ENCODE data around the gene TRAPPC6A. TPM values are rescaled to one million over a fixed set of nuclear protein-coding genes. Genes with fewer than 3 reads are reported as not detected.

The TRAPPC6A gene
- total RNA-seq, 1 experiment from 2014 or later = 26.9 TPM

DNA sequence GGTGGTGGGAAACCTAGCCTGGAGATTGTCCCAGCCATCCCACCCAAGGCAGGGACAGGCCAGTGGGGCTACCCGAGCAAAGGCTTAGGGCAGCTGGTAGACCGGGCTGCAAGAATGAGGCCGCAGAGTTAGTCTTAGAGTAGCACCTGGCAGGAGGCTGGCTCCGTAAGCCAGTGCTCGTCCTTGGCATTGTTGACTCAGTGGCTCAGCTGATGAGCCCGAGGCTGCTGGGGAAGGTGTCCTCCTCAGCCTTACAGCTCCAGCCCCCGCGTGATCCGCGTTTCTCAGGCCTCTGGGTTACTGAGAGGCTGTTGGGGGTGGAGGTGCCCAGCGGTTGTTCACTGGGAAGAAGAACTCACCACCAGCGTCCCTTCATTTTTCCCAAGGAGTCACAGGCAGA is 60.4 kb downstream of the TRAPPC6A start:
- Histone ChIP-seq H3K27ac (ENCODE audit: low read depth, low read length) (no peak overlapping the region), H3K4me3 (replicated peaks in 1 of 2; ENCODE audit: low read depth in 1 of 2, low read length in 2 of 2) (no peak overlapping the region), H3K9ac (ENCODE audit: low read length) (no peak overlapping the region), H3K9me2 (ENCODE audit: insufficient read depth) (no peaks in the 10 kb centered on the region), H4K20me1 (ENCODE audit: insufficient read depth) (no peaks in the 10 kb centered on the region), H3K36me3 (ENCODE audit: control insufficient read depth in 1 of 2, insufficient read depth in 2 of 2, low read length in 2 of 2) (no peaks in the 10 kb centered on the region), H3K4me1 (ENCODE audit: control insufficient read depth in 1 of 2, insufficient read depth in 2 of 2, low read length in 2 of 2) (peaks cover 4 to 9% of the 10 kb centered on the region in 2 experiments; a peak in 2 of 4 replicates), H3K79me2 (ENCODE audit: insufficient read depth, low read length) (peaks cover 83% of the 10 kb centered on the region), H3K9me3 (ENCODE audit: control insufficient read depth in 1 of 2, insufficient read depth in 1 of 2, low read depth in 1 of 2, low read length in 2 of 2) (no peaks in the 10 kb centered on the region), H3K27me3 (ENCODE audit: insufficient read depth, low read length) (no peaks in the 10 kb centered on the region), H2AFZ (ENCODE audit: low read depth, low read length, poor library complexity, severe bottlenecking) (no peak overlapping the region), H3K4me2 (ENCODE audit: low read length) (no peak overlapping the region)
- BruUV-seq (replicated peaks) = no TSS peak
- intact Hi-C loops (cut with micrococcal nuclease) = no loop called here
- no peak for DNase-seq (ENCODE audit: low read depth, low spot score)
- TF ChIP-seq TCF7L2 (IDR thresholded peaks at IDR 0.05; ENCODE audit: borderline replicate concordance, extremely low read depth, insufficient read depth, insufficient read length) = no peak
- no peak for TF ChIP-seq RAD21 (IDR thresholded peaks at IDR 0.05; ENCODE audit: low read depth)
- TF ChIP-seq CEBPB (IDR thresholded peaks at IDR 0.05; ENCODE audit: low read depth) = no peak
- ChIA-PET CTCF (no interaction called here), POLR2A (no interaction called here), RAD21 (ENCODE audit: low non-redundant PET in 1 of 2, low total read pairs in 2 of 2, uncharacterized antibody in 2 of 2, unreplicated experiment in 2 of 2) (no interaction called here)
- ATAC-seq = no peak

DNA sequence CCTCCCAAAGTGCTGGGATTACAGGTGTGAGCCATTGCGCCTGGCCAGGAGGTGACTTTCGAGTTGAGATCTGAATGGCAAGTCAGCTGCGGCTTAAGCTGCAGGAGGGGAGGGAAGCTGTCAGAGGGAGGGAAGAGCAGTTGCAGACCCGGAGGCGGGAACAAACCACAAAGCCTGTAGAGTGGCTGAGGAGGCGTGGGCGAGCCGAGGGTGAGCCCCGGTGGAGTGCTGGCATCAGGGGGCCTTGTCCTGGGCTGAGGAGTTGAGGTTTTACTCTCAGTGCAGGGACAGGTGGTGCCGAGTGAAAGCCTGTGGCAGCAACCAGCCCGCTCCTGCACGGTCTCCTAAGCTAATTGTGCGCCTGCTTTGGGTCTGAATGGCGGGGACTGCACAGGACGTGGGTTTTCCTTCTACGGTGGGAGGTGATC is 60.9 kb downstream of the TRAPPC6A start:
- intact Hi-C loops (cut with micrococcal nuclease) = no loop called here
- H3K9ac ChIP-seq (ENCODE audit: low read length) = no peak overlapping the region
- ChIA-PET POLR2A (no interaction called here), CTCF (no interaction called here), RAD21 (ENCODE audit: low non-redundant PET in 1 of 2, low total read pairs in 2 of 2, uncharacterized antibody in 2 of 2, unreplicated experiment in 2 of 2) (no interaction called here)
- BruUV-seq (replicated peaks) = no TSS peak
- ATAC-seq (no peak), DNase-seq (ENCODE audit: low read depth, low spot score) (no peak)
- H3K36me3 ChIP-seq (ENCODE audit: control insufficient read depth in 1 of 2, insufficient read depth in 2 of 2, low read length in 2 of 2) = no peaks in the 10 kb centered on the region
- no peaks in the 10 kb centered on the region for H3K9me2 ChIP-seq (ENCODE audit: insufficient read depth)
- H3K27me3 ChIP-seq (ENCODE audit: insufficient read depth, low read length) = no peaks in the 10 kb centered on the region
- H3K4me3 ChIP-seq (replicated peaks in 1 of 2; ENCODE audit: low read depth in 1 of 2, low read length in 2 of 2) = no peak overlapping the region
- H3K4me2 ChIP-seq (ENCODE audit: low read length) = no peak overlapping the region
- peaks cover 4 to 9% of the 10 kb centered on the region in 2 experiments; a peak in 2 of 4 replicates for H3K4me1 ChIP-seq (ENCODE audit: control insufficient read depth in 1 of 2, insufficient read depth in 2 of 2, low read length in 2 of 2)
- H3K27ac ChIP-seq (ENCODE audit: low read depth, low read length) = no peak overlapping the region
- peaks cover 86% of the 10 kb centered on the region for H3K79me2 ChIP-seq (ENCODE audit: insufficient read depth, low read length)
- no peaks in the 10 kb centered on the region for H4K20me1 ChIP-seq (ENCODE audit: insufficient read depth)
- TF ChIP-seq POLR2A (IDR thresholded peaks at IDR 0.05; ENCODE audit: borderline replicate concordance, extremely low read depth, insufficient read depth, insufficient read length) (no peak), CBX3 (IDR thresholded peaks at IDR 0.05; ENCODE audit: low read depth) (no peak), SIN3A (IDR thresholded peaks at IDR 0.05; ENCODE audit: low read depth) (no peak), ELF1 (IDR thresholded peaks at IDR 0.05; ENCODE audit: borderline replicate concordance, low read depth) (no peak), ZNF274 (IDR thresholded peaks at IDR 0.05; ENCODE audit: low read depth, low read length) (no peak), FOSL1 (IDR thresholded peaks at IDR 0.05; ENCODE audit: low read depth) (no peak), TCF7L2 (IDR thresholded peaks at IDR 0.05; ENCODE audit: borderline replicate concordance, extremely low read depth, insufficient read depth, insufficient read length) (no peak)
- TF ChIP-seq, protein P1, sequence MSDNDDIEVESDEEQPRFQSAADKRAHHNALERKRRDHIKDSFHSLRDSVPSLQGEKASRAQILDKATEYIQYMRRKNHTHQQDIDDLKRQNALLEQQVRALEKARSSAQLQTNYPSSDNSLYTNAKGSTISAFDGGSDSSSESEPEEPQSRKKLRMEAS (IDR thresholded peaks at IDR 0.05) = no peak
- TF ChIP-seq, protein P2, sequence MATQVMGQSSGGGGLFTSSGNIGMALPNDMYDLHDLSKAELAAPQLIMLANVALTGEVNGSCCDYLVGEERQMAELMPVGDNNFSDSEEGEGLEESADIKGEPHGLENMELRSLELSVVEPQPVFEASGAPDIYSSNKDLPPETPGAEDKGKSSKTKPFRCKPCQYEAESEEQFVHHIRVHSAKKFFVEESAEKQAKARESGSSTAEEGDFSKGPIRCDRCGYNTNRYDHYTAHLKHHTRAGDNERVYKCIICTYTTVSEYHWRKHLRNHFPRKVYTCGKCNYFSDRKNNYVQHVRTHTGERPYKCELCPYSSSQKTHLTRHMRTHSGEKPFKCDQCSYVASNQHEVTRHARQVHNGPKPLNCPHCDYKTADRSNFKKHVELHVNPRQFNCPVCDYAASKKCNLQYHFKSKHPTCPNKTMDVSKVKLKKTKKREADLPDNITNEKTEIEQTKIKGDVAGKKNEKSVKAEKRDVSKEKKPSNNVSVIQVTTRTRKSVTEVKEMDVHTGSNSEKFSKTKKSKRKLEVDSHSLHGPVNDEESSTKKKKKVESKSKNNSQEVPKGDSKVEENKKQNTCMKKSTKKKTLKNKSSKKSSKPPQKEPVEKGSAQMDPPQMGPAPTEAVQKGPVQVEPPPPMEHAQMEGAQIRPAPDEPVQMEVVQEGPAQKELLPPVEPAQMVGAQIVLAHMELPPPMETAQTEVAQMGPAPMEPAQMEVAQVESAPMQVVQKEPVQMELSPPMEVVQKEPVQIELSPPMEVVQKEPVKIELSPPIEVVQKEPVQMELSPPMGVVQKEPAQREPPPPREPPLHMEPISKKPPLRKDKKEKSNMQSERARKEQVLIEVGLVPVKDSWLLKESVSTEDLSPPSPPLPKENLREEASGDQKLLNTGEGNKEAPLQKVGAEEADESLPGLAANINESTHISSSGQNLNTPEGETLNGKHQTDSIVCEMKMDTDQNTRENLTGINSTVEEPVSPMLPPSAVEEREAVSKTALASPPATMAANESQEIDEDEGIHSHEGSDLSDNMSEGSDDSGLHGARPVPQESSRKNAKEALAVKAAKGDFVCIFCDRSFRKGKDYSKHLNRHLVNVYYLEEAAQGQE (IDR thresholded peaks at IDR 0.05; ENCODE audit: low read depth) = no peak
- no peak overlapping the region for H2AFZ ChIP-seq (ENCODE audit: low read depth, low read length, poor library complexity, severe bottlenecking)
- H3K9me3 ChIP-seq (ENCODE audit: control insufficient read depth in 1 of 2, insufficient read depth in 1 of 2, low read depth in 1 of 2, low read length in 2 of 2) = no peaks in the 10 kb centered on the region
